ENCODE data around the gene MGAM2.
"Not testable (repeated sequence)": the region's sequence is repeated elsewhere in the genome, so short reads cannot be mapped to it uniquely, and the experiment has no call there.

MGAM2 gene

DNA sequence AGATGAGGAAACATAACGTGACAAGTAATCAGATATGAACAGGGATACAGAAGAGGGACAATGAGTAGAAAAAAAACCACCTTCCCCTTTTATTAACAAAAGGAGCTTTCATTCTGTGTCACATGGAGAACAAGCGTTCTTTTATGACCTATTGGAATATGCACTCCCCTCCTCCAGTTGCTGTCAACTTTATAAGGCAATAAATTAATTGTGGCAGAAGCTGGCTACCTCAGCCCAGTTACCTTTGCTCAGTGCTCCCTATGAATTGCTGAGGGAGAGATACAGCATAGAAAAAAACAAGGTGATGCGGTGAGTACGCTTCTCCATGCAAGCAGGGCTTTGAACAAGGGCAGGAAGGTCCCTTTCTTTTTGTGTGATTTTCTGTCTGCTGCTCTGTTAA is at the start of gene MGAM2:
Gene MGAM2, plus strand, starts transcription at position 220 of the 400 bp plus-strand sequence. CDS start 5,156 bp downstream, outside the sequence.
- DNase-seq = no peak

DNA sequence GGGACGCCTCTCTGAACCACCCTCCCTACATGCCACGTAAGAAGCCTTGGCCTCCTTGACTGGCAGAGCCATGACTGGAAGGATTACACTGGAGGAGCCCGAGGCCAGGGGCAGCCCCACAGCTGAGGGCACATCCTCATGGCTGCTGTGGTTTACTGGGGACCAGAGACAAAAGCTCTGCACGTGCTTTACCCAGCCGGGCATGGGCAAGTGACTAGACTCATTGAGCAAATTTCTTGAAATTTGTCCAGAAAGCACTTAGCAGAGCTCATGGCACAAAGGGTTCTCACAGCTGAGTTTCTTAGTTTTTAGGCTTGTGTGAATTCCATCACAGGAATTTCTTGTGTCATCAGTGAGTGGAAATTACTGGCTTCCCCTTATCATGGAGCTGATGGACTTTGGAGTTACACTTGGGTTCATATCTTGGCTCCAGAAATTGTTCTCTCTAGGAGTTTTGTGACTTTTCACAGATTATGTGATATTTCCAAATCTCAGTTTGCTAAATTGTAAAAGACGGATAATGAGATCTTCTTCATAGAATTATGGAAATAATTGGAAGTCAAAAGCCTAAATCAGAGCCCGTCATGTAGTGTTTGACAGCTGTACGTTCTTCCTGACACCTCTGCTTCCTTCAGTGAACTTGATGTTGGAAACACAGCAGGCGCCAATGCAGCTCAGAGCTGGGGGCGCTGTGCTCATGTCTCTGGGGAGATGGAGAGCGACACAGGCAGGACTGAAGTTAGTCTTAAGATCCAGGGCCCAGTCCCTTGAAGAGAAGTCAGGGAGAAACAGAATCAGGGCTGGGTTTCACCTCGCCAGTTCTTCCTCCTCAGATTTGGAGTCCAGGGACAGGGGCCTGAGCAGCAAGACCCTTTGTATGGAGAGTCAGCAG is 47.7 kb upstream of the MGAM2 start:
- DNase-seq = no peak

DNA sequence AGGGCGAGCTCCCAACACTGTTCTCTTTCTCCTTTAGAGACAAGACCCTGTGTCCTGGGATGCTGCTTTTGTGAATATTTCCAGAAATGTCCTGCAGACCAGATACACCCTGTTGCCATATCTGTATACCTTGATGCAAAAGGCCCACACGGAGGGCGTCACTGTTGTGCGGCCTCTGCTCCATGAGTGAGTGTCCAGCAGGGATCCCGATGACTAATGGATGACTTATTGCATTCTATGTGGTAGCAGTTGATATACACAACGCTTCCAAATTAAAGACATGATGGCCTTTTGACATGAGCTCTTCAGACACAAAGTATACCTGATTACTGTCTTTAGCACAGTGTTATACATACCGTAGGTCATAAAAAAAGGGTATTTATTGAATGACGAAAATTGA is 45.0 kb upstream of the MGAM2 start:
- no peak for DNase-seq

DNA sequence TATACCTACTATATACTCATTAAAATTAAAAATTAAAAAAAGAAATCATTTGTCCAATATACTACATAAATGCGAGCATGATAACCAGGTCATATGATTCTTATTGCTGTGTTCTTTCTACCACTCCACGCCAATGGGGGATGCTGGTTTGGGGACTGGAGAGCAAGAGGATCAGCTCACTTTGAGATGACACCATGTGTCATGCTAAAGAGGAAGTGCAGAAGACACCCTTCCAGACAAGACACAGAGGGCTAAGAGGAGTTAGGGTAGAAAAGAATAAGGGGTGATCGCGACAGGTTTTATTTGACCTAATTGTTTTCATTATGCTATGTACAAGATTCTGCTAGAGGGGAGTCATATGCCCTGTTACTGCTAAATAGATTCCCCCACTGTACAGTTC is 33.8 kb upstream of the MGAM2 start:
- no peak for DNase-seq

DNA sequence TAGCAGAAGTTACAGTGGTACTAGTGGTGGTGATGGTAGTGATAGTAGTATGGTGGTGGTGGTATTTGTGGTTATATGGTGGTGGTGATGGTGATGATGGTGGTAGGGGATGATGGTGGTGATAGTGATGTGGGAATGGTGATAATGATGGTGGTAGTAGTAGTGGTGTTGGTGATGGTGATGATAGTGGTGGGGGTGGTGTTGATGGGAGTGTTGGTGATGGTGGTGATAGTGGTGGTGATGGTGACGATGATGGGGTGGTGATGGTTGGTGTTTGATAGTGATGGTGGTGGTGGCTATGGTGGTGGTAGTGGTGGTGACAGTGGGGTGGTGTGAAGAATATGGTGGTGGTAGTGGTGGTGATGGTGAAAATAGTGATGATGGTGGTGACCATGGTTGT is 27.9 kb upstream of the MGAM2 start:
- DNase-seq = no peak

DNA sequence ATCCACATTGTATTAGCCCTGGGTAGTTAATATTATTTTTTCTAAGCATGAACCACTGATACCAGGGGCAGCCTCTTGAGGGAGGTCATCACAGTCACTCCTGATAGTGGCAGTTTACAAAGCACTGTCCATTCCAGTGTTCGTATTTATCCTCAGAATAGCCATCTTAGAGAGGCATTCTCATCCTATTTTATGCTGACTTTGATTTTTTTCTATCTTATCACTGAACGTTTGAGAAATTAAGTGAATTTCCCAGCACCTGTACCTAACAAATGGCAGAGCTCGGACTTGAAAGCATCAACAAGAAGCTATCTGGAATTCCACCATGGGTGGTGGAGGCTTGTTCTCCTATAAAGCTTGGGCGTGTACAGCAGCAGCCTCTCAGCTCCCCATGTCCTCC is 26.1 kb upstream of the MGAM2 start:
- DNase-seq = no peak

DNA sequence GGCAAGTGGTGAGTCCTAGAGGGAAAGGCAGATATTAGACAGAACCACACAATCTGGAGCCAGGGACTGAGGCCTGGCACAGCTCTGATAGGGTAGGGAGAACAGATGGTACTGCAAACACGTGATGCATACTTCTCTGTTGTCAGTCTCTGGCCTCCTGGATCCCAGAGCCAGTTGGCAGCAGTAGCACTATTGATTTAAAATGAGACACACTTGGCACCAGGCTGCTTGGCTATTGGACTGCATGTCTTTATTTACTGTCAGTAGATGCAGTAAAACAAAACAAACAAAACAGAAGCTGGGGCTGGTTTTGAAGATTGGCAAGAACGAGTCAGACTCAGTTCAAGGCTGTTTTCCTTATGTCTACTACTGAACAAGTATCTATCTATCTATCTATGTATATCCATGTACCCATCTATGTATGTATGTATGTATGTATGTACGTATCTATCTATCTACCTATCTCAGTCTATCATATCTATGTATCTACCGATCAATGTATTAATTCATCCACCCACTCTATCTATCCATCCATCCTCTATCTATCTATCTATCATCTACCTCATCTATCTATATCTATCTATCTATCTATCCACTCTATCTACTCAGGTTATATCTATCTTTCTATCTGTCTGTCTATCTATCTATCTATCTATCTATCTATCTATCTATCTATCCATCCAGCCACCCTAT is 23.4 kb upstream of the MGAM2 start:
- DNase-seq = peak; percentile 97

DNA sequence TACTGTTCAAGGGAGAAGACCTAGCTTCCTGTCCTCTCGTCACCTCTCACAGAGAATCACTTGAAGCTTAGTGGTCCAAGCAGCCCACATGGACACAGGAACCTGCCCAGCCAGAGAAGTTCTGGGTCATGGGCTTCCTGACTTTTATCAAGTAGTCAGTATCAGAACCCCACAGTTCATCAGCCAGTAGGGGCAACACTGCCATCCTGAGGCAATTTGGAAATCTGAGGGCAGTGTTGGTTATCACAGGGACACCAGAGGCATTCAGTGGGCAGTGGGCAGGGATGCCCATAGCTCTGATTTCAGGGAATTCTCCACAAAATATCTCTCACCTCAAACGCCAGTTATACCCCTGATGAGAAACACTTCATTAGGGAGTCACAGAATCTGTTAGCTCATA is 22.5 kb upstream of the MGAM2 start:
- peak; percentile 26 for DNase-seq

DNA sequence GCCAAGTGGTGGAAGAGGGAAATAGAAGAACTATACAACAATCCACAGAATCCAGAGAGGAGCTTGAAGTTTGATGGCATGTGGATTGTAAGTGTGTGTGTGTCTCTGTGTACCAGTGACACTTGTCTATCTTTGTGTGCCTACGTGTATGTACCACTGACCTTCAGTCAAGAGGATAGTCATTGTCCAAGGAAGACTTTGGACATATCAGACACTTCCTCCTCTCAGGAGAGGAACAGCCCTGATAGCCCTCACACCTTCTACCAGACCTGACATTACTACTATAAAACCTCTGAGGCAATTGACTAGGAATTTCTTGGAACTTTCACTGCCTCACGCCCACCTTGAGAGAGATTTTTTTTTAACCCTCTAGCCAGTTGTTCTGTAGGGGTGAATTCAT is 19.6 kb upstream of the MGAM2 start:
- no peak for DNase-seq

DNA sequence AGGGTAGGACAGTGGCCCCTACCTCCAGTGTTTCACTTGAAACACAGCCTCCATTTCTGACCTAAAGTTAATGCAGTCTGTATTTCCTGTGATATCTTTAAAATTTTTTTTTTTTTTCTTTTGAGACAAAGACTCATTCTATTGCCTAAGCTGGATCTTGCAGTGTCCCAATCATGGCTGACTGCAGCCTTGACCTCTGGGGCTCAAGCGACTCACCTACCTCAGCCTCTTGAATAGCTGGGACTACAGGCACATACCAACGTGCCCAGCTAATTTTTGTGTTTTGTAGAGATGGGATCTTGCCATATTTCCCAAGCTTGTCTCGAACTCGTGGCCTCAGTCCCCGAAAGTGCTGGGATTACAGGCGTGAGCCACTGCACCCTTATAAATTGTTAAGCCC is 16.7 kb upstream of the MGAM2 start:
- no peak for DNase-seq

DNA sequence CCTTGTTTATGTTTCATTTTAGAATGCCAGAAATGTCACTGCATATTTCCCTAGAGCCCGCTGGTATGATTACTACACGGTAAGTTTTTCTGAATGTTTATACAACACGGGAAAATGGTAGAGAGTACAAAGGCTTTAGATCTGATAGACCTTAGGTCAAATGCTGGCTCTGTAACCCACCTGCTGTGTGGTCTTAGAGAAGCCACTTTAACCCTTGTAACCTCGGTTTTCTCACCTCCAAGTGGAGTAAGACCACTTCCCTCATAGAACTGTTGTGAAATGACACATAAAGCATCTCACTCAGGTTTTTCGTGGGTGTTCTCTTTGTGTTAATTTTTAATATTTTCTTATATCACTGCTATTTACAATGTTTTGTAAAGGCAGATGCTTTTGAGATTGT is 13.9 kb upstream of the MGAM2 start:
- no peak for DNase-seq

DNA sequence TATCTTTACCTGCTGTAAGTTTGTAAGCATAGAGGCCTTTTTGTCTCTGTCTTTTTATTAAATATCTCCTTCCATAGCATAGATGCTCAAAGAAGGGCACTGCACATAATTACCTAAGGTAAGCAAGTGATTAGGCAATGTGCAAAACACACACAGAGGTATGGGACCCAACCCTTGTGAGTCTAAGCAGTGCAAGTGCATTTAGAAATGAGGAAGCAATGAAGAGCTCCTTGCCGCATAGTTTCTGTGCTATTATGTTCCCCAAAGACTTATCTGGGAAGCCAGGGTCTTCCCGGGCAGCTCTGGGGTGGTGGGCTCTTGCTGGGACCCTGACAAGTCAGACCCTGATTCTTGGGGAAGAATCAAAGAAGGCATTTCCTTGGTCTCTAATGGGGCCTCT is 13.5 kb upstream of the MGAM2 start:
- no peak for DNase-seq

DNA sequence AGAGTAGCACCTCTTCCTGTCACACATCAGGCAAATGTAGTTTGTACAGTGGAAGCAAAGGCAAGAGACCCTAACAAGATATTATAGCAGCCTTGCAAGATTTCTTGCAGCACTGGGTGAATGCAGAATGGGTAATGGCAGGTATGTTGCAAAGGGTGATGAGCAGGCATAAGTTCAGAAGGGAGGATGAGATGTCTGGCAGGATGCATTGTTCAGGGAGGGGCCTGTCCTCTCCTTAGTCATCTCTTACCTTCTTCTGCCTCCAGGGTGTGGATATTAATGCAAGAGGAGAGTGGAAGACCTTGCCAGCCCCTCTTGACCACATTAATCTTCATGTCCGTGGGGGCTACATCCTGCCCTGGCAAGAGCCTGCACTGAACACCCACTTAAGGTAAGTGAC is 12.2 kb upstream of the MGAM2 start:
- not testable (repeated sequence) for DNase-seq

DNA sequence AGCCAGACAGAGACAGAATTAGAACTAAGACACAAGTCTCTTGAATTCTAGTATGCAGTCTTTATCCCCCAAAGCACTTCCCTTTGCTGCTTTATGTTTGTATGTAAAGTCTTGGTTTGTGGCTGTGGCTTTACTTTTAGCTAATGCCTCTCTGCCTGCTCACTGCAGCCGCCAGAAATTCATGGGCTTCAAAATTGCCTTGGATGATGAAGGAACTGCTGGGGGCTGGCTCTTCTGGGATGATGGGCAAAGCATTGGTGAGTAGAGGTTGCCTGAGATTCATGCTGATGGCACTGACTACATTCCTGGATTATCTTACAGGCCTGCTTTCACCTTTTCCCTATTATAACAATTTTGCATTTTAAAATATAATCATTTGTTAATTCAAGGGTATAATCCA is 10.9 kb upstream of the MGAM2 start:
- DNase-seq = no peak

DNA sequence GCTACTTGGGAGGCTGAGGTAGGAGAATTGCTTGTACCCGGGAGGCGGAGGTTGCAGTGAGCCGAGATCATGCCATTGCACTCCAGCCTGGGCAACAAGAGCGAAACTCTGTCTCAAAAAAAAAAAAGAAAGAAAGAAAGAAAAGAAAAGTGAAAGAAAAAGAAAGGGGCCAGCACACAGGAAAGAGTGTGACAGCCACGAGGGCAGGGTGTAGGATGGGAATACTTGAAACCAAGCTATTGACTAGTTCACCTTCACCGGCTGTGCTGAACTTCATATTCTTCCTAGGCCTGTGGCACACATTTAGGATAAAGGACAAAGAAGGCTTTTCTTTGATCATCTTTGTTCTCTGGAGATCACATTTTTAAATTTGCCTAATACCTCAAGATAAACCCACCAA is 9.7 kb upstream of the MGAM2 start:
- DNase-seq = not testable (repeated sequence)

DNA sequence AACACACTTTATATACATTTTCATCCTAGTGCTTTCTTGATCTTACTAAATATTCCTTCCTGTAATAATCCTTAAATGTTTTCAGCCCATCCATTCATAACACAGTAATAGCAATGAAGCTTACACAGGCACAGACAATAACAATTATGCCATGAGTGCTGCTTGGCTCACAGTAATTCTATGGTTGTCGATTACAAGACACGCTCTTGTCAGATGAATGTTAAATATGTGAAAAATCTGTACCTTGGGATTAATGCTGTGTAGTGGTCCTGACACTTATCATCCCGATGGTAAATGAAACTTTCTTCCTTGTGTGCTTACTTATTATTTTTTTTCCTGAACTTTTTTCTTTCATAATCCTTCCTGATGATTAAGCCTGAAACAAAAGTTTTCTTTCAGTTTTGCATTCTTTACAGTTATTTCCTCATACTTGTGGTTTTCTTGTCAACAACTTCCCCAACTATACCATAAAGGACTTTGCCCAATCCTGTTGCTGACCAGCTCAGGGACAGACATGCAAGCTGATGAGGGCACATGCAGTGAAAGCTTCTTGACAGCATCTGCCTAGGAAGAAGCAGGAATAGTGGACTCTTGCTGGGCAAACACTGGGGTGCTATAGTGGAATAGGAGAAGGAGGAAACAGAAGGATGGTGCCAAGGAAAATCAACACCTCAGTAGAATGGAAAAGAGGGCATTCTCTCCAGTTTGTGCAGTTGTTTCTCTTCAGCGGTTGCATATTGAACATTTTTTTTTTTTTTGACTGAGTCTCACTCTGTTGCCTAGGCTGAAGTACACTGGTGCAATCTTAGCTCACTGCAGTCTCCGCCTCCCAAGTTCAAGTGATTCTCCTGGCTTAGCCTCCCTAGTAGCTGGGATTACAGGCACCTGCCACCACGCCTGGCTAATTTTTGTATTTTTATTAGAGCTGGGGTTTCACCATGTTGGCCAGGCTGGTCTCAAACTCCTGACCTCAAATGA is 6.7 kb upstream of the MGAM2 start:
- no peak for DNase-seq

DNA sequence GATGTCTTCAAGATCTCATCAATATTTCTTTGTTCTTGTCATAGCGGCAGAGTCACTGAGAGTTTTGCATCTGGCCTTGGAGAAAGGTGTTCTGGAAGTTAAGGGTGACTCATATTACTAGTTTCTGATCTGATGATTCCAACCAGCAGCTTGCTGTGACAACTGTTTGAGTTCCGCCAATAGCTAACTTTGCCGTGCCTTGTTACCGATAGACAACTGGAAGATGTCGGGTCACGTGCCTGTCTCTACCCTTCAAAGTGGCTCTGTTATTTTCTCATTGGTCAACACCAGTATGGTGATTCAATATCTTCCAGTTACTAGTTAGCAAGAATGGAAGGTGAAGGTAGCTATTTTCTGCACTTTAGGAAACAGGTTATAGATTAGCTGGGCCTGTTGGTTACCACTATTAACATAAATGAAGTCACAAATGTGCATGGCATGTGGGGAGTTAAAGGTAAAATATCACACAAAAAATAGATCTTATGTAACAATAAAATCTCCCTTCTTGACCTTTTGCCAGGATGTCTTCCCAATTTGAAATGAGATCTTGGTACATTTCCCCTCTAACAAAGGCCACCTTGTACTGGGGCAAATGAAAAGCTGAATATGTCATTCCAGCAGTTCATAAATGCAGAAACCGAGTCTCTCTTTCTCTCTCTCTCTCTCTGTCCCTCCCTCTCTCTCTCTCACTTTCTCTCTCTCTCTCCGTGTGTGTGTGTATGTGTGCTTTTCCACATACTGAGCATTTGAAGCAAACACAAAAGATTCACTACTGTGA is 2.6 kb upstream of the MGAM2 start:
- DNase-seq = no peak

DNA sequence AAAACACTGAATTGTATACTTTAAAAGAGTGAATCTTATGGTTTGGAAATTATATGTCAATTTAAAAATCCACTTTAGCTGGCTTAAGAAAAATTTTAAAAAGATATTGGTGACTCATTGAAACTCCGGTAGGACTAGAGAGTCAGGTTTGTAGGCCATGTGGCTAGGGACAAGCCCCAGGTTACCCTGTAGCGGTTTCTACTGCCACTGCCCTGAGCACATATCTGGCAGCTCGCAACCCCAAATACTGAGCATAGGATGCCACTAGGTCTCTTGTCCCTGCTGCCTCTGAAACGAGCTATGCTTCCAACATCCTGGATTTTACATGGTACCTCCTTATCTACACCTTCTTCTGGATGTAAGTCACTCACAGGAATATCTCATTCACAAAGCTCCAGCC is 1.4 kb upstream of the MGAM2 start:
- DNase-seq = no peak

DNA sequence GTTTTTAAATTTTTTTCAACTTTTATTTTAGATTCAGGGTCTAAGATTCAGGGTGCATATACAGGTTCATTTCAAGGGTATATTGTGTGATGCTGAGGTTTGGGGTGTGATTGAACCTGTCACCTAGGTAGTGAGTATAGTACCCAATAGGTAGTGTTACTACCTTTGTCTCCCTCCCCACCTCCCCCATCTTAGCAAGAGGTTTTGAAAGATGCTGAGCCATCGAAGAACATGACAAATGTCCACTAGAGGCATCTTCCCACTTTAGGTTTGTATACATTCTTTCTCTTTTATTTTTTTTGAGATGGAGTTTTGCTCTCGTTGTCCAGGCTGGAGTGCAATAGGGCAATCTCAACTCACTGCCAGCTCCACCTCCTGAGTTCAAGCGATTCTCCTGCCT is 880 bp upstream of the MGAM2 start:
- no peak for DNase-seq

DNA sequence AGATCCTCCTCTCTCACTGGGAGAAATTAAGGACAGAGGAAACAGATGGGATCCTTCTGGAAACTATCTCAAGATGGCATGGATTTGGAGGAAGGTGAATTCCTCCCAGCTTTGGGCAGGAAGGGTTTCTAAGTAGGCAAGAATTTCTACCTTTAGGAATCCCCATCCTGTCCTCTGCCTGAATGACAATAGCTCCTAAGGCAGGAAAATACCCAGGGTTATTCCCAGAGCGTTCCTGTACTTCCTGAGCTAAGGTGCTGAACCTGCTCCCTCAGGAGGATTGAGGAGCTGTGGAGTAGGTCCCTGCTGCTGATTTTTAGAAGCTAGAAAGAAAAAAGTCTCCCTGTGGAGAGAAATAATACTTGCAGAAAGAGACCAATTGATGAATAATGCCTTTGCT is 568 bp downstream of the MGAM2 start:
- no peak for DNase-seq

DNA sequence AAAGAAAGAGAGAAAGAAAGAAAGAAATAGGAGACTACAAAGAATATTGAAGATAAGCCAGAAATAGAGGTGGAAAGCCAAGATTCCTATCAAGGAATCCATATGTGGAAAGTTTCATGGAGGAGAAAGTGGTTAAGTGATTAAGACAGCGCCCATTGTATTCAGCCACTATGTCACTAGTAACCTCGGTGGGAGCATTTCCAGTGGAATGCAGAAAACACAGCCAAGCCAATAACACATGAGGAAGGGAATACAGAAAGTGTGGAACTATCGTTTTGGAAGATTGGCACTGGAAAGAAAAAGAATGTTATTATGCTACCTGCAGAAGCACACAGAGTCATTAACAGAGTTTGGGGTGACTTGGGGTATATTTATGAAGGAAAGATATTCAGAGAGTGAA is 2.7 kb downstream of the MGAM2 start:
- no peak for DNase-seq

DNA sequence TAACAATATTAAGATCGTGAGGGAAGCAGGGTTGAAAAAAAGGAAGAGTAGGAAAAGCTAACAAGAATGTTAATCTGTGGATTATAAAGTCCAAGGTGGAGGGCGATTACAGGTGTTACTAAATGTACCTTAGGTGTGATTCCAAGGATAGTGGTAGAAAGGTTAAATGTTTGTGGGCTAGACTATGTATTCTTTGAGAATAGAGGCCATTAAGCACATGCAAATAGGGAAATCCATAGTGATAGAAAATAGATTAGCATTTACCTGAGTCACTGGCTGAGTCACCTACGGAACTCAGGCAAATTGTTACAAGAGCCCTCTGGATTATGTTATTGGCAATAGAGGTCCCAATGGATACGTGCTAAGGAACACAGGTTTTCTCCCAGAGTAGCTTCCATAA is 9.0 kb downstream of the MGAM2 start:
- DNase-seq = no peak

All from NCI-H1092 treated with DMSO at 0.1 percent for 48 hours (cell line).